HG03439 (cell line): ENCODE measurements around the gene ACSL5.

Experiments
- ATAC-seq: cut with Tn5 transposase; IDR thresholded peaks from one replicate; pipeline ENCODE4 v1.9.1; 2021; ENCODE audit warnings: mild to moderate bottlenecking, moderate library complexity; ENCODE audit not compliant: unreplicated experiment

The ACSL5 gene

GRCh38 chr10:112373912-112374338, at the start of gene ACSL5:
ACSL5 (plus strand) TSS chr10:112374116; CDS start chr10:112394947, 20,831 bp downstream.
- no peak for ATAC-seq

- ATAC-seq, result no peak
Observed at GRCh38 chr10:112327678-112328077, 46.2 kb upstream of the ACSL5 start.

- no peak for ATAC-seq
Observed at GRCh38 chr10:112330162-112330561, 43.8 kb upstream of the ACSL5 start.

GRCh38 chr10:112330607-112331160, 43.2 kb upstream of the ACSL5 start:
- ATAC-seq, result no peak

- ATAC-seq, result no peak
Observed at GRCh38 chr10:112332022-112332421, 41.9 kb upstream of the ACSL5 start.

- ATAC-seq, result no peak
Observed at GRCh38 chr10:112332509-112333228, 41.2 kb upstream of the ACSL5 start.

- no peak for ATAC-seq
Observed at GRCh38 chr10:112333452-112333851, 40.5 kb upstream of the ACSL5 start.

GRCh38 chr10:112335111-112335867, 38.6 kb upstream of the ACSL5 start:
- no peak for ATAC-seq

GRCh38 chr10:112335868-112336265, 38.0 kb upstream of the ACSL5 start:
- no peak for ATAC-seq

GRCh38 chr10:112336556-112337201, 37.2 kb upstream of the ACSL5 start:
- ATAC-seq, result no peak

- ATAC-seq, result no peak
Observed at GRCh38 chr10:112338957-112339356, 35.0 kb upstream of the ACSL5 start.

GRCh38 chr10:112340601-112341000, 33.3 kb upstream of the ACSL5 start:
- ATAC-seq, result no peak

GRCh38 chr10:112343056-112343806, 30.7 kb upstream of the ACSL5 start:
- ATAC-seq, result no peak

- no peak for ATAC-seq
Observed at GRCh38 chr10:112344261-112344660, 29.7 kb upstream of the ACSL5 start.

- no peak for ATAC-seq
Observed at GRCh38 chr10:112345202-112345601, 28.7 kb upstream of the ACSL5 start.

- ATAC-seq, result no peak
Observed at GRCh38 chr10:112345743-112346142, 28.2 kb upstream of the ACSL5 start.

- ATAC-seq, result no peak
Observed at GRCh38 chr10:112346774-112347173, 27.1 kb upstream of the ACSL5 start.

GRCh38 chr10:112347709-112348671, 25.9 kb upstream of the ACSL5 start:
- no peak for ATAC-seq

GRCh38 chr10:112348759-112349158, 25.2 kb upstream of the ACSL5 start:
- ATAC-seq, result no peak
